ENCODE results near the gene DBR1.

Gene DBR1

DNA sequence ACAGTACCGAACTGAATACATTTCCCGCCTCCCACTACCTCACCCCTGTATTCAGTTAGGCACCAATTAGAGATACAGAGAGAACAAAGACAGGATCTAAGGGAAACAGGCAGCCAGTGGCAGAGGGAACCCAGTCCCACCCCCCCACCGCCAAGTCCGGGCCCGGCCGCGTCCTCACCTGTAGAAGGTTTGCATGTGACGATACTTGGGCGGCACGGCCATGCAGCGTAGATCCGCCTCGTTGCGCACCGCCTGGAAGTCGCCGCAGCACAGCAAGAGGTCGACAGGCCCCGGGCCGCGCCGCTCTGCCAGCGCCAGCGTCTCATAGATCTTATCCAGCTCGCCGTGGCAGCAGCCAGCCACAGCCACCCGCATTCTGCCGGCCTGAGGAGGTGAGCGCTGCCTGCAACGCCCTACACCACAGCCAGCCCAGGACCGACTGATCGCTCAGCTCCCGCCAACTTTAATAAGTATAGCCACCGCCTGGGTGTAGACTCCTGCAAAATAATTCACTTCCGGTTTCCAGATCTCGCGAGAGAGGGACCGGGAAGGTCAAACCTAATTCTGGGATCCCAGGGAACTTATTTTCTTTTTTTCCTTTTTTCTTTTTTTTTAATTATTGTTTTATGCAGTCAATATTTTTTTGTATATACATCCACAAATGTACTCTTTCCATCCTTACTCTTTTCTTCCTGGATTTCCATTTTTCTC is at the start of gene DBR1:
TSS of gene DBR1 (minus strand) at position 501 of the 711 bp plus-strand sequence. CDS start at position 375, 126 bp downstream.
- peak; percentile 90 for FAIRE-seq

- FAIRE-seq = no peak
Observed at GRCh38 chr3:138222942-138223287, 48.2 kb upstream of the DBR1 start.

GRCh38 chr3:138222131-138222941 is 47.6 kb upstream of the DBR1 start:
- FAIRE-seq = no peak

- FAIRE-seq = no peak
Observed at GRCh38 chr3:138220788-138221187, 46.1 kb upstream of the DBR1 start.

DNA sequence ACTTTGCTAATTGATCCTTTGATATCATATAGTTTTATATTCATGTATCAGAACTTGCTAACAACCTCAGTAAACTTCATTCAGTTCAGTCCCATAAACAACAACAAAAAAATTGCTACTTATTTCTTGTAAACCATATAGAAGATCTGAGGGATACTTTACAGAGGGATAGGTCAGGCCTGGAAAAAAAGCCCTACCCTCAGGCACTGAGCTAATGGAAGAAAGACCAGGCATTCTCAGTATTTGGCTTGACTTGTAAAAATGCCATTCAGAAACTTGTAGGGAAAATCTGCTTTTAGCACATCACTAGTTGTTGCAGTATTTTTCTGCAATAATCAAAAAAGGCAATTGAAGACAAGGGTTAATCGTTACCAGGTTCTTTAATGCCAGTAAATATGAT is 45.5 kb upstream of the DBR1 start:
- FAIRE-seq = no peak

GRCh38 chr3:138219255-138219654 is 44.5 kb upstream of the DBR1 start:
- FAIRE-seq = peak; percentile 45

GRCh38 chr3:138213398-138214085 is 38.8 kb upstream of the DBR1 start:
- FAIRE-seq = no peak

DNA sequence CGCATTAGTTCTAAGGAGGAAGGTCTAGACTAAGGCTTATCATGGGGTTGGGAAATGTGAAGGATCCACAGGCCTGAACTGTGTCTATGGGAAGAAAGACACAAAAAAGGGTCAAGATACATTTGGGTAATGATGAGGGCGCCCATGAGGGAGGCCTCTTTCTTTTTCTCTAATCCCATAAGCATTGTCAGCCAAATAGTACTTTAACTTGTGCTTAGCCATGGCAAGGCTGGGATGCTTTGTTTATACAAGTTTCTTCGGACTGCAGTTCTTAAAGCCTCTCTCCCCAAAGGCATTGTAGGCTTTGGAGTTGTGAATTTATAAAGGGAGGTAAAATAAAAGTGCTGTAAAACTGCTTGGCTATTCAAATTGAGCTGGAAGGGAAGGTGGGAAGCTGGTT is 35.8 kb upstream of the DBR1 start:
- FAIRE-seq = no peak

- FAIRE-seq = no peak
Observed at GRCh38 chr3:138206196-138206595, 31.5 kb upstream of the DBR1 start.

DNA sequence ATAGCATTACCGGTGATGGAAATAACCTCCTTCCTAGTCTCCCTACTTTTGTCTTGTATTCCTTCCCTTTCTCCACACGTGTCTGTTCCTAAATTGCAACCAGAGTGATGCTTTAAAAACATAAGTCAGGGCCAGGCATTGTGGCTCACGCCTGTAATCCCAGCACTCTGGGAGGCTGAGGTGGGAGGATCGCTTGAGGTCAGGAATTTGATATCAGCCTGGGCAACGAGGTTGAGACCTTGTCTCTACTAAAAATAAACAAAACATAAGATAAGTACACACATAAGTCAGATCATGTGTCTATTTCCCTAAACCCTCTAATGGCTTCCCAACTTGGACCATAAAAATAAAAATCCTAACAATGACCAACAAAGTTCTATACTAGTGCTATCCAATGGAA is 30.8 kb upstream of the DBR1 start:
- no peak for FAIRE-seq

- FAIRE-seq = no peak
Observed at GRCh38 chr3:138203938-138204337, 29.2 kb upstream of the DBR1 start.

- FAIRE-seq = no peak
Observed at GRCh38 chr3:138202945-138203701, 28.4 kb upstream of the DBR1 start.

DNA sequence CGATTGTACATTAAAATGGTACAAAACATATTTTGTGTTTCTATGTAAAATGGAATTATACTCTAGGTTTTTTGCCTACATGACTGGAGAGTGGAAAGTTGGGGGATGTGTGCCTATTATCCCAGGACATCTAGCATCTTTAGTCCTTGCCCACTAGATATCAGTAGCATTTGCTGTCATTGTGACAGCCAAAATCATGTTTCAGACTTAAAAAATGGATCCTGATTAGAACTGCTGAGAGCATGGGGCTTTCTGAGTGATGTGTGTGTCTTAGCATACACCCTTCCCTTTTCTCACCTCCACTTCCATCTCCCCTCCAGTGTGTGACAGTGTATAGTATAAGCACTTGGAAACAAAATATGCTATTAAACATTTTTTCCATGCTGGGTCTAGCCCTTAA is 25.7 kb upstream of the DBR1 start:
- no peak for FAIRE-seq

GRCh38 chr3:138199851-138200250 is 25.1 kb upstream of the DBR1 start:
- no peak for FAIRE-seq

DNA sequence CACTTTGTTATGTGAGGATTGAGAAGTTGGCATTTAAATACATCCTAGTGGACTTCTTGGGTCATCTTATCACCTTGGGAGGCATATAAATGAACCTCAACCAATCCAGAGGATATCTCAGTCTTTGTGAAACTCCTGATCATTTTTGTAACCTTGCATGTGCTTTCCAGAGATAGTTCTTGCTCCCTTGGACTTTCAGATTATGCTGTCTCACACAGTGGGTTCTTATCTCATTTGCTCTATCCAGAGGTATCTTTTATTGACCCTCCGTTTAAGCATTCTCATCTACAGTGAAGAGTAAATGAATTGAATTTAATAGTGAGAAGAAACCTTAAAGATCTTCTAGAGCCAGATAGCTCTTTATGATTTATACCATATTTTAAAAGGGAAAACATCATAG is 22.8 kb upstream of the DBR1 start:
- no peak for FAIRE-seq

- no peak for FAIRE-seq
Observed at GRCh38 chr3:138197058-138197457, 22.3 kb upstream of the DBR1 start.

DNA sequence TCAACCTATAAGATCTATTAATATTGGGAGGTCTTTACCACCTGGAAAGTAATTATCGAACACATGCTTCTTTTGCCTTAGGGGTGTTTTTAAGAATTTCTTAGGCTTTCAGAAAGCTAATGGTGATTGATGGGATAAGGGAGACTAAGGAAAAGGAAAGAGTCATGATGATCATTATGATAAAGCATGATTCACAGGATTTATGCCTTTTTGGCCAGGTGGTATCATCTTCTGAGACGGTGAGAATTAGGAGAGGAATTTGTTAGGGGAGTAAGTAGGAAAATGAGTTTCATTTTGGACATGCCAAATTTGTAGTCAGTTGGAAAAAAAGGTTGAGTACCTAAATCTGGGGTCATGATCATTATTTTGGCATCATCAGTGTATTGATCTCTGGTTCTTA is 21.3 kb upstream of the DBR1 start:
- FAIRE-seq = no peak

- no peak for FAIRE-seq
Observed at GRCh38 chr3:138195481-138195880, 20.8 kb upstream of the DBR1 start.

GRCh38 chr3:138188013-138188730 is 13.5 kb upstream of the DBR1 start:
- FAIRE-seq = no peak

DNA sequence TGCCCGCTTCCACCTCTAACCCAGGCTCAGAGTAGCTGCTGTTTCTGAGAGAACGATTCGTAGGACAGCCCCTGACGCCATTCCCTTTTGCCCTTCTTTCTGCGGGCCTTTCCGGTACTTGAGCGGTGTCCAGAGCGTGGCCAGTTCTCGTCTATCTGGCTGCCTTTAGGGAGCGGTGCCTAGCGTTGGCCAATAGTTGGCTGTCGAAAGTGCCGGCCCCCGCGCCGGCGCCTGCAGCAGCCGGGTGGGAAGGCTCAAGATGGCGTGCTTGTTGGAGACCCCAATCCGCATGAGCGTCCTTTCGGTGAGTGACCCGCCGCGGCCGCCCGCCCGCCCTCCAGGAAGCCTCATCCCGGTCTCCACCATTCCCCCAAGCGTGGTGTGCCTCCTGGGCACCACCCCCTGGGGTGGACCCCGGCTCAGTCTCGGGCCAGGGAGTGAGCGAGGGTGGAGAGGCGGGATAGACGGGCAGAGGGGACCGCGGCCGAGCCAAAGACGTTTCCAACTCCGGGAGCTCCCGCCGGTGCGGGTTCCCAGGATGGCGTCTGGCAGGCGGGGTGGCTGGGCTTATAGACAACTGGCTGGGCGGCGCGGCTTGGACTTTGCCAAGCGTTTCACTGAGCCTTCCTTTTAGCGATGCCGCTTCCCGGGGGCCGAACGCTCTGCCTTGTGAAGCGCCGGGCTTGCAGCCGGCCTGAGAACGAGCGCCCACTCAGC is 12.7 kb upstream of the DBR1 start, which contains the start of gene ARMC8:
TSS of gene ARMC8 (plus strand) at position 6 of the 717 bp plus-strand sequence. CDS start at position 260, 254 bp downstream.
- FAIRE-seq = no peak

- peak; percentile 95 for FAIRE-seq
Observed at GRCh38 chr3:138186803-138187295, 12.1 kb upstream of the DBR1 start.

All from G401.6 (cell line).